ENCODE measurements around the gene PISD.

- TF ChIP-seq EP300 (IDR thresholded peaks at IDR 0.05; ENCODE audit: low read length) (no peak), MEIS2 (IDR thresholded peaks at IDR 0.05; ENCODE audit: partially characterized antibody) (no peak), XRCC5 (IDR thresholded peaks at IDR 0.05; ENCODE audit: low read depth, low read length) (no peak), ZFP36 (IDR thresholded peaks at IDR 0.05; ENCODE audit: low read depth, low read length, partially characterized antibody) (no peak), EZH2 (IDR thresholded peaks at IDR 0.05; ENCODE audit: borderline replicate concordance, low read depth, low read length) (no peak)
Measured at GRCh38 chr22:31583861-31584485, 78.0 kb downstream of the PISD start.
